Measurements from ENCODE around the gene DOK3. TPM values are rescaled to one million over a fixed set of nuclear protein-coding genes. Genes with fewer than 3 reads are reported as not detected.

Gene DOK3
- polyA plus RNA-seq, 1 experiment: 0.50 TPM

DNA sequence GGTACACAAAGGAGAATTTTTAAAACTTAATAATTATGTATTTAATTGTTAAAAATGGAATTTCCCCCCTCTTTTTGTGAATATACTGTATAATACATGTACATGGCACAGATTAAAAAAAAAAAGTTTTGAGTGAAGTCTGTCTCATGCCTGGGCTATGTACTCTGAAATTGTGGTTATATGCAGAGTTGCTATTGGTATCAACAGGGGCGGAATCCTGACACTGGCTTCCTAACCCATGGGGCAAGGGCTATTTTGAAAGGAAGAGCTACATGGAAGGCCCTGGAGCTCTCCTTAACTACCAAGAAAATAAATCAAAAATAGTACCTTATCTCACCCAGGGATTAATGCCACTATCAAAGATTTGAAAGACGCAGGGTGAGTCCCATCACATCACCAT, 45.6 kb upstream of the DOK3 start:
- ChIA-PET CTCF (interaction anchor here (0.6 to 0.9 kb wide), 2 partner anchors 10 to 894 kb away, joined by 3 to 4 read pairs; no protein-coding TSS in a partner anchor), POLR2A (no interaction called here)
- H3K27ac ChIP-seq (ENCODE audit: low read depth, low read length): no peak overlapping the region
- H3K4me3 ChIP-seq (ENCODE audit: low read depth, low read length): no peak overlapping the region
- no peaks in the 10 kb centered on the region; the same call in 1 of the 2 replicates for H3K9me3 ChIP-seq (ENCODE audit: control insufficient read depth, insufficient read depth, low read length)
- DNase-seq (ENCODE audit: low read depth, low spot score): no peak
- H3K27me3 ChIP-seq (ENCODE audit: control insufficient read depth, insufficient read depth, low read length): peaks cover 4% of the 10 kb centered on the region
- TF ChIP-seq, protein P1, sequence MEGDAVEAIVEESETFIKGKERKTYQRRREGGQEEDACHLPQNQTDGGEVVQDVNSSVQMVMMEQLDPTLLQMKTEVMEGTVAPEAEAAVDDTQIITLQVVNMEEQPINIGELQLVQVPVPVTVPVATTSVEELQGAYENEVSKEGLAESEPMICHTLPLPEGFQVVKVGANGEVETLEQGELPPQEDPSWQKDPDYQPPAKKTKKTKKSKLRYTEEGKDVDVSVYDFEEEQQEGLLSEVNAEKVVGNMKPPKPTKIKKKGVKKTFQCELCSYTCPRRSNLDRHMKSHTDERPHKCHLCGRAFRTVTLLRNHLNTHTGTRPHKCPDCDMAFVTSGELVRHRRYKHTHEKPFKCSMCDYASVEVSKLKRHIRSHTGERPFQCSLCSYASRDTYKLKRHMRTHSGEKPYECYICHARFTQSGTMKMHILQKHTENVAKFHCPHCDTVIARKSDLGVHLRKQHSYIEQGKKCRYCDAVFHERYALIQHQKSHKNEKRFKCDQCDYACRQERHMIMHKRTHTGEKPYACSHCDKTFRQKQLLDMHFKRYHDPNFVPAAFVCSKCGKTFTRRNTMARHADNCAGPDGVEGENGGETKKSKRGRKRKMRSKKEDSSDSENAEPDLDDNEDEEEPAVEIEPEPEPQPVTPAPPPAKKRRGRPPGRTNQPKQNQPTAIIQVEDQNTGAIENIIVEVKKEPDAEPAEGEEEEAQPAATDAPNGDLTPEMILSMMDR (IDR thresholded peaks at IDR 0.05; ENCODE audit: low read depth, low read length): no peak

DNA sequence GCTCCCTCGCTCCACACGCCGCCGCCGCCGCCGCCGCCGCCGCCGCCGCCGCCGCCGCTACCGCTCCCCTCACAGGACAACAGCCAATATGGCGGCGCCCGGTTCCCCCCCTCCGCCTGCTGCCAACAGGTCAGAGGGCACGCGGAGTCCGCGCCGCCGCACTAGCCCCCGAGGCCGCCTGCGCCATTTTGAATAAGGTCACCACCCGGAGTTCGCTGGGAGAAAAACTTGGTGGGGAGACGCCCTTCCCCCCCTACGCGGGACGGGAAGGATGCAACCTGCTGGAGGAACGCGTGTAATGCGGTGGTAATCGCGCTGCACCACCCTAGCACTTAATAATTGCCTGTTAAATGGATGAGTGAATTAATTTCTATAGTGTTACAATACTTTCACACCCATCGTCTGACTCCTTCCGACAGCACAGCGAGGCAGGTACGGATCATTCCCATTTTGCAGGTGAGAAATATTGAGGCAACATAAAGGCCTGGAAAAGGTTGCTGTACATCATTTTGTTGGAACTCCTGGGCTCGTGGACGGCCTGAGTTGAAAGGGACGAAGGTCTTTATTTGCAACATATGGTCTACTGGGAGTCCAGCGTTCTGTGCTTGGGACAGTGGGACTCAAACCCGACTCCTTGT, 45.0 kb upstream of the DOK3 start, which contains the start of gene FAM193B:
Gene FAM193B, minus strand, starts transcription at position 90 of the 638 bp plus-strand sequence. CDS start 105 bp downstream, outside the sequence.
- H3K27ac ChIP-seq (ENCODE audit: low read depth, low read length): peak within 1 kb of the TSS; percentile 21
- CTCF ChIA-PET: interaction anchor here (0.9 kb wide), 1 partner anchor 894 kb away, joined by 4 read pairs; no protein-coding TSS in a partner anchor

DNA sequence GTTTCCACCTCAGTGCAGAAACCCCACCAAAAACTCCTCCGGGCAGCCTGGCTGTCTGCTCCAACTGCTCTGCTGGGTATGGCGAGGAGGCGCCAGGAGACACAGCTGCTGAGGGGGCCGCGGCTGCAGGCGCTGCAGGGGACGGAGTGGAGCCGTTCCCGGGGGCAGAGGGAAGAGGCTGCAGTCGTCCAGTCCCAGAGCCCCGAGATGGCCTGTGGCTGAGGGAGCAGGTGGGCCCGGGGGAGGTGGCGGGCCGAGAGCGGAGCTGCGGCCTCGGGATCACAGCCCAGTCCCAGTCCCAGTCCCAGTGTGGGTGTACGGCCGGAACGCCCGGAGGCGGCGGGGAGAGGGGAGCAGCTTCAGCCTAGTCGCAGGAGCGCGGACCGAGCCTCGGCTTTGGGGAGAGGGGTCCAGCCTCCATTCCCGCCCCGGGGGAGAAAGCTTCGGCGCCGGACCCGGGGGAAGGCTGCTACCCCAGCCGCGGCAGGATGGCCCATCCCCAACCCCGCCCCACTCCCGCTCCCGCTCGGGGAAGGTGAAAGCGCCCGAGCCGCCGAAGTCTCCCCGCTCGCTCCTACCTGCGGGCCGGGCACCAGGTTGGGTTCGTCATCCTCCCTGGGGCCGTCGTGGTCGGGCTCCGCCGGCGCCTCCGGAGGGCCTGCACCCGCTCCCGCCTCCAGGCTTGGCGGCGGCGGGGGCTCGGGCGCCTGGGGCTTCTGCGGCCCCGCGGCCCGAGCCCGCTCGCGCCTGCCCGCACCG, 44.2 kb upstream of the DOK3 start:
- peak overlapping the region; percentile 86 for H3K4me3 ChIP-seq (ENCODE audit: low read depth, low read length)
- POLR2A ChIA-PET: interaction anchor here (0.9 to 1.7 kb wide), 4 partner anchors 8 to 56 kb away, joined by 3 to 11 read pairs (median 4); partner anchors contain the start of gene PDLIM7
- H3K27ac ChIP-seq (ENCODE audit: low read depth, low read length): no peak overlapping the region
- no peaks in the 10 kb centered on the region; the same call in 1 of the 2 replicates for H3K9me3 ChIP-seq (ENCODE audit: control insufficient read depth, insufficient read depth, low read length)
- no peak for DNase-seq (ENCODE audit: low read depth, low spot score)
- TF ChIP-seq, protein P1 (IDR thresholded peaks at IDR 0.05; ENCODE audit: low read depth, low read length): no peak
- CTCF ChIA-PET: no interaction called here
- H3K27me3 ChIP-seq (ENCODE audit: control insufficient read depth, insufficient read depth, low read length): peaks cover 4% of the 10 kb centered on the region

More for the DNA sequence above, 45.0 kb upstream of the DOK3 start, which contains the start of gene FAM193B:
- Histone ChIP-seq H3K27me3 (ENCODE audit: control insufficient read depth, insufficient read depth, low read length) (peaks cover 4% of the 10 kb centered on the region), H3K4me3 (ENCODE audit: low read depth, low read length) (peak within 1 kb of the TSS; percentile 86), H3K9me3 (ENCODE audit: control insufficient read depth, insufficient read depth, low read length) (no peaks in the 10 kb centered on the region; the same call in 1 of the 2 replicates)
- POLR2A ChIA-PET: interaction anchor here (0.9 to 1.7 kb wide), 3 partner anchors 9 to 57 kb away, joined by 3 to 11 read pairs (median 4); partner anchors contain the start of gene PDLIM7
- TF ChIP-seq, protein P1 (IDR thresholded peaks at IDR 0.05; ENCODE audit: low read depth, low read length): peak; percentile 49
- DNase-seq (ENCODE audit: low read depth, low spot score): peak; percentile 72

DNA sequence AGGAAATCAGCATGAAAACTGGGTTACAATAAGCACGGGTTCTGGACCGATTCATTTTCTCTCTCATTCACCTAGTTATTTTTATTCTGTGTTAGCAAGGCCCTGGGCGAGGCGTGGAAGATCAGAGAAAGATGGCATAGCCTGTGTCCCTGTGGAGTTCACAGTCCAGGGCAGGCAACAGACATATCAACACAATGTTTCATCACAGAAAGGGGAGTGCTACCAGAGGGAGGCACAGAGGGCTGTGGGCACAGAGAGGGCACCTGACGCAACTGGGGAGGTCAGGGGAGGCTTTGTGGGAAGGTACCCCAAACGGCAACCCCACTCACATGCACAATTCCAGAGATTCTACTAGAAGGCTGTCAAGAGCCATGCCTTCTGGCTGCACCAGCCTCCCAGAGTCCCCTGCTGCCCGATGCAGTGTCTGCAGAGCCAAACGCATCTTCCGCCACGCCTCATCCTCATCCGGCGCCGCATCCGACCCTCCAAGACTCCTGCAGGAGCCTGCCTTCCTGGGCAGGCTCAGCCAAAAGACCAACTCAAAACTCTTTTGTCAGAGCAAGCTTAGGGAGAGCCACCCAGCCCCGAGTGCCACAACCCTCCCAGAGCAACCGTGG, 43.3 kb upstream of the DOK3 start:
- H3K27ac ChIP-seq (ENCODE audit: low read depth, low read length): peak overlapping the region; percentile 21
- peaks cover 1% of the 10 kb centered on the region for H3K27me3 ChIP-seq (ENCODE audit: control insufficient read depth, insufficient read depth, low read length)
- TF ChIP-seq, protein P1 (IDR thresholded peaks at IDR 0.05; ENCODE audit: low read depth, low read length): no peak; the same call in 1 of the 2 replicates
- CTCF ChIA-PET: no interaction called here
- no peak for DNase-seq (ENCODE audit: low read depth, low spot score)
- POLR2A ChIA-PET: interaction anchor here (0.6 to 1.7 kb wide), 4 partner anchors 15 to 55 kb away, joined by 3 to 11 read pairs (median 4); partner anchors contain the start of gene PDLIM7
- no peaks in the 10 kb centered on the region; the same call in 1 of the 2 replicates for H3K9me3 ChIP-seq (ENCODE audit: control insufficient read depth, insufficient read depth, low read length)
- H3K4me3 ChIP-seq (ENCODE audit: low read depth, low read length): peak overlapping the region; percentile 86

Data from AG04450 (cell line).